Measurements from ENCODE around the gene MRPL21.

Gene MRPL21

DNA sequence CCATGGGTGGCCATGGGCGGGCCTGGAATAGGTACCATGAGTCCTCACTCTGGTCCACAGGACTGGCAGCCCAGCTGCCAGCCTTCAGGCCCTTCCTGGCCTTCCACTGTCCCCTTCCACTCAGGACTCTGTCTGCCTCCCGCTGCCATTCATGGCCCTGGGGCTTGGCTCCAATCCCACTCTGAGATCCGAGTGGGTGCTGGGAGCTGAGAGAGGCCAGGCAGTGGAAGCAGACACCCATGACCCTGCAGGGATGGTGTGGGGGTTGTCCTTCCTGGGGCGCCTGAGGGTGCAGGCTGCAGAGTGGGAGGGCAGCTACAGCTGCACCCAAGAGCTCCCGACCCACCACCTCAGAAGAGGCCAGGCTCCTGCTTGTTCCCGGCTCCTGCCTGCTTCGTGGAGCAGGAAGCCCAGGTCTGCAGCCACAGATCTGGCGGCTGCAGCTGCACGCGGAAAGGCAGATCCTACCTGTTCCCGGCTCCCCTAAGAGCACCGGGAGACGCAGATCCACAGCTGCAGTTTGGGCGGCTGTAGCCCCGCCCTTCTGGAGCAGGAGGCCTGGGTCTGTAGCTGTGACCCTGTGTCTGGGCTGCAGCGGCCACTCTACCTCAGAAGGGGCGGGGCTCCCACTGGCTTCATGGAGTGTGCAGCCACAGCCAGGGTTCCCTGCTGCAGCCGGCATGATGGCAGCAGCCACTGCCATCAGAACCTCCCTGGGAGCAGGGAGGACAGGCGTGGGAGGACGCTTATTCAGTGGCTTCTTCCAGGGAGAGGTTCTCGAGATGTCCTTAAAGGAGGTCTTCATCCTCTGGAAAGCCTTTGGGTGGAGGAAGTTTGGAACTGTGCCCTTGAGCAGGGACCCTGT is 27.6 kb upstream of the MRPL21 start:
- TF ChIP-seq, protein P1, sequence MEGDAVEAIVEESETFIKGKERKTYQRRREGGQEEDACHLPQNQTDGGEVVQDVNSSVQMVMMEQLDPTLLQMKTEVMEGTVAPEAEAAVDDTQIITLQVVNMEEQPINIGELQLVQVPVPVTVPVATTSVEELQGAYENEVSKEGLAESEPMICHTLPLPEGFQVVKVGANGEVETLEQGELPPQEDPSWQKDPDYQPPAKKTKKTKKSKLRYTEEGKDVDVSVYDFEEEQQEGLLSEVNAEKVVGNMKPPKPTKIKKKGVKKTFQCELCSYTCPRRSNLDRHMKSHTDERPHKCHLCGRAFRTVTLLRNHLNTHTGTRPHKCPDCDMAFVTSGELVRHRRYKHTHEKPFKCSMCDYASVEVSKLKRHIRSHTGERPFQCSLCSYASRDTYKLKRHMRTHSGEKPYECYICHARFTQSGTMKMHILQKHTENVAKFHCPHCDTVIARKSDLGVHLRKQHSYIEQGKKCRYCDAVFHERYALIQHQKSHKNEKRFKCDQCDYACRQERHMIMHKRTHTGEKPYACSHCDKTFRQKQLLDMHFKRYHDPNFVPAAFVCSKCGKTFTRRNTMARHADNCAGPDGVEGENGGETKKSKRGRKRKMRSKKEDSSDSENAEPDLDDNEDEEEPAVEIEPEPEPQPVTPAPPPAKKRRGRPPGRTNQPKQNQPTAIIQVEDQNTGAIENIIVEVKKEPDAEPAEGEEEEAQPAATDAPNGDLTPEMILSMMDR (IDR thresholded peaks at IDR 0.05; ENCODE audit: borderline replicate concordance, insufficient read depth, low read depth, low read length) = no peak
- H3K4me3 ChIP-seq (ENCODE audit: low read depth, low read length) = no peak overlapping the region

DNA sequence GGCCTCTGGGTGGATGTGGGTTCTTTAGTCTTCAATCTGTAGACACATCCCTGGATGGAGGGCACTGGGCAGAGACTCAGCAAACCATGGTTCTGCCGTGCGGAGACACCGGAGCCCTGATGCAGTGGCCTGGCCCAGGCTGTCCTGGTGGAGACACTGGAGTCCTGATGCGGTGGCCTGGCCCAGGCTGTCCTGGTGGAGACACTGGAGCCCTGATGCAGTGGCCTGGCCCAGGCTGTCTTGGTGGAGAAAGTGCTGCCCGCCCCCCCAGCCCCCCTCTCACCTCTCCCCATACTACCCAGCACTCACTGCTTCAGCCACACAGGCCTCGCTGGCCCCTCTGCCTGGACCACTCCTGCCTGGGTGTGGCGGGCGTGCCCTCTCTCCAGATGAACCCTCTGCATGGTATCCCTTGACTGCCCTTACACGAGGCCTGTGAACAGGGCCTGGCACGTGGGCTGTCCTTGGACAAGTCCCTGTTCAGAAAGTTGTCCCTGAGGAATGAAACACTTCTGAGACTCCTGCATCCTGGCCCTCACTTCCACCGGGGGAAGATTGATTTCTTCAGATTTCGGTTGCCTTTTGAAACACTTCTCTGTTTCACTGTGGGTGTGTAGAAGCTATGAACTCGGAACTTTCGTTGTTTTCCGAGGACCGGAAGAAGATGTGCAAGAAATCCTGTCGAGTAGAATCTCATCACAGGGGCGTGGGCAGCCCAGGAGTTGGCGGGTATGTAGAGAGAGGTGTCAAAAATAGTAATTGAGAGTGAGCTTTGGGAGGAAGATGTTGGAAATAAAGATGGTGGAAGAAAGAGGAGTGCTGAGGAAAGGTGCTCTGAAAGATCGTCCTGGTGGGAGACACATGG is 26.3 kb upstream of the MRPL21 start:
- TF ChIP-seq, protein P1 (IDR thresholded peaks at IDR 0.05; ENCODE audit: borderline replicate concordance, insufficient read depth, low read depth, low read length) = no peak
- H3K4me3 ChIP-seq (ENCODE audit: low read depth, low read length) = no peak overlapping the region

DNA sequence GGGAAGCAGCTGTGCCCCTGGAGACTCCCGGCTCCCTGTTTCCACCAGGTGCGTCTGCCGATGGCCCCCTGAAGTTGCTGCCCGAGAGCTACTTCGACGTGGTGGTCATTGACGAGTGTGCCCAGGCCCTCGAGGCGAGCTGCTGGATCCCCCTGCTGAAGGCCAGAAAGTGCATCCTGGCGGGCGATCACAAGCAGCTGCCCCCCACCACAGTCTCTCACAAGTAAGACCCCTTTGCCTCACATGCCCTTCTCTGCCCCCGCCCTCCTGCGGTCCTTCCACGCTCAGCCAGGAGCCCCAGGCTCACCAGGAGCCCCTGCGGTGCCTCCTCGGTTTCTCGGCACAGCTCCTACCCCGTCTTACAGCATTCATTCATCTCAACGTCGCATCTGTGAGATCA is 25.5 kb upstream of the MRPL21 start:
- no peak overlapping the region for H3K4me3 ChIP-seq (ENCODE audit: low read depth, low read length)
- TF ChIP-seq, protein P1 (IDR thresholded peaks at IDR 0.05; ENCODE audit: borderline replicate concordance, insufficient read depth, low read depth, low read length) = no peak

DNA sequence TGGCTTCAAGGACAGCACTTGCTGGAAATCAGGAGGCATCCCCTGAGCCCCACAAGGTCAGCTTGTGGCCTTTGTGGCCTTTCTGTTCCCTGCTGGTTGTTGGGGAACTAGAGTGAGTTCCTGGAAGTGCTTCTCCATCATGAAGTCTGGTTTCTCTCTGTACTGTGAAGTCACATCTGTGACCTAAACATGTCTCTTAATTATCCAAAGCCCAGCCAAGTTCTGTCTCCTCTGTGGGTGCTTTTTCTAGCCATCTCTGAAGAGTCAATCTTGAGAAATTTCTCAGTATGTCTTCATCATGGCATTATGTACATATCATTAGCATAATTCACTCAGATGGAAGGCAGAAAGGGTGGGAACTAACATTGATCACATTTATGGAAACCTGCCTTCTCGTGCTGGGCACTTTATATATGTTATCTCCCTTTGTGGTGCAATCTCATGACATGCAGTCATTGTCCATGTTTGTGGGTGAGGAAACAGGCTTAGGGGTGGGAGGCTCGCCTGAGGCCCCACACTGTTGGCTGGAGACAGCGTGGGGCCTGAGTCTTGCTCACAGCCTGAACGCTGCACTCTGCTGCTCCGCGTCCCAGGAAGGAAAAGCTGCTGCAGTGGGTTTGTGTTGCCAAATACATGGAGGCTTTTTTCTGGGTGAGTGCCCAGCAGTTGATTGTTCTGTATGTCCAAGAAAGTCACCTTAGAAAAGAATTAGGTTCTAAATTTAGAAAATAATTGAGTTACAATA is 24.7 kb upstream of the MRPL21 start:
- TF ChIP-seq, protein P1 (IDR thresholded peaks at IDR 0.05; ENCODE audit: borderline replicate concordance, insufficient read depth, low read depth, low read length) = no peak
- no peak overlapping the region for H3K4me3 ChIP-seq (ENCODE audit: low read depth, low read length)

DNA sequence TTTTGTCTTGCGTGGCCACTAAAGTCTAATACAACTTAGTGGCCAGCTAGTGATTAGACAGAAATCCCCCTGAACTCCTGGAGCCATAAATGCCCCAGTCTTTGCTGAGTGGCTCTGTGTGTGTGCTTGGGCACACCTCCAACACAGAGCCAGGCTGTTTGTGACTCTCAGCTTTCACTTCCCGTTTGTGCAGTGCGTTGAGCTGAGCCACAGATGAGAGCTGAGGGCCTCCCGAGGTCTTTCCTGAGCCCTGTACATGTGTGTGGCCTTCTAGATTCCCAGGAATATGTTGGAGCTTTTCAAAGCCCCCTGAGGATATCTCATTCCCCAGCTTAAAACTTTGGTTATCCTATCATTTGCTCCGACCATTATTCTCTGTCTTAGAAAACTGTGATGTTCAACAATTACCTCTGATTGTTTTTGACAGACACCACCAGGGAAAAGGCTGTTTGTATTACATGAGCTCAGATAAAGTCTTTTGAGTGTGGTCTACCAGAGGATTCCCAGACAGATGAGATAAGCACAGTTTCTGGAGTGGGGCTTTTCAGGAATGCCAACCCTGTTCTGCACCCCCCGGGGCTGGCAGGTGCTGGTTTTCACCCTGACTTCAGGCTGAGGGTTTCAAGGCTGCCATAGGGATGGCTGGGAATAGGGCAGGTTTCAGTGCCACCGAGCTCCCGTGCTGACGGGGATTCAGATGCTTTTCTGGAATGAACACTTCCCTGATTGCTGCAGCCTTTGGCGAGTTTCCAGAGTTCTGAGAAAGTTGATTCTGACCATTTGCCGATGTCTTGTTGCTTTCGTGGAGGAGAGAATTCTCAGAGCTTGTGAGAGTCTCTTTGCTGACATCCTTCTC is 23.9 kb upstream of the MRPL21 start:
- TF ChIP-seq, protein P1 (IDR thresholded peaks at IDR 0.05; ENCODE audit: borderline replicate concordance, insufficient read depth, low read depth, low read length) = no peak

DNA sequence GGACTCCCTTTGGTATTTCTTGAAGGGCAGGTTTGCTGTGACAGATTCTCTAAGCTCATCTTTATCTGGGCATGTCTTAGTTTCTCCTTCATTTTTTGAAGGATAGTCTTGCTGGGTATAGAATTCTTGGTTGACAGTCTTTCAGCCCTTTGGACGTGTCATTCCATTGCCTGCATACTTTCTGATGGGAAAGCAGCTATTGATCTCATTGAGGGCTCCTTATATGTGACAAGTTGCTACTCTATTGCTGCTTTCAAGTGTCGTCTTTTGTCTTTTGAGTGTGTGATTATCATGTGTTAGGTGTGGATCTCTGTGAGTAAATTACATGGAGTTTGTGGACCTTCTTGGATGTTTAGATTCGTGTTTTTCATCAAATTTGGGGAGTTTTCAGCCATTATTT is 22.0 kb upstream of the MRPL21 start:
- no peak overlapping the region for H3K4me3 ChIP-seq (ENCODE audit: low read depth, low read length)
- TF ChIP-seq, protein P1 (IDR thresholded peaks at IDR 0.05; ENCODE audit: borderline replicate concordance, insufficient read depth, low read depth, low read length) = no peak

More for the DNA sequence above, 23.9 kb upstream of the MRPL21 start:
- H3K4me3 ChIP-seq (ENCODE audit: low read depth, low read length) = no peak overlapping the region

Measured in GM12875 (cell line).